ENCODE results near the gene GPR155.

GRCh38 chr2:174439950-174440349 lies 46.9 kb downstream of the GPR155 start:
- TF ChIP-seq USF2 (IDR thresholded peaks at IDR 0.05; ENCODE audit: low read depth, low read length) (no peak), MAZ (IDR thresholded peaks at IDR 0.05; ENCODE audit: borderline replicate concordance, low read depth, low read length) (no peak), RFX5 (IDR thresholded peaks at IDR 0.05; ENCODE audit: low read depth, low read length) (no peak)

Measured in IMR-90 (cell line).